HT1080 (cell line): ENCODE results near the gene CPNE9. TPM values are rescaled to one million over a fixed set of nuclear protein-coding genes. Genes with fewer than 3 reads are reported as not detected.
A peak's percentile ranks its signal among the peaks of the same experiment; 100 is the strongest.

ENCODE experiments used
- DNase-seq: peaks from one replicate; pipeline ENCODE4 v3.0.0-alpha.2; 2015; ENCODE audit warnings: low read depth
- total RNA-seq: library from RNA; depleted of rRNA; stranded (reverse); fragments of >200 nt; shearing (Covaris generic); gene quantifications from 2 replicates; pipeline ENCODE4 v1.2.3, GENCODE V29; 2014; rRNA removed

Gene CPNE9
- total RNA-seq, 1 experiment from 2014 or later, result not detected

- DNase-seq, result no peak
Measured at GRCh38 chr3:9776896-9777693, 73.5 kb downstream of the CPNE9 start.

GRCh38 chr3:9777694-9778021 lies 74.0 kb downstream of the CPNE9 start:
- DNase-seq, result no peak

GRCh38 chr3:9778143-9779074 lies 74.8 kb downstream of the CPNE9 start:
- peak; percentile 28 for DNase-seq

- no peak for DNase-seq
Measured at GRCh38 chr3:9779075-9779593, 75.5 kb downstream of the CPNE9 start.

Other genes starting within 250 kb of the CPNE9 start
- not detected in 2 replicates for gene LHFPL4, start 150.0 kb upstream of the CPNE9 start, total RNA-seq
- 45.8 and 49.4 TPM in 2 replicates for gene MTMR14, start 54.3 kb upstream of the CPNE9 start, total RNA-seq
- gene BRPF1, start 27.9 kb downstream of the CPNE9 start, total RNA-seq, result 19.9 and 22.9 TPM in 2 replicates
- 27.8 and 30.9 TPM in 2 replicates for gene OGG1, start 46.1 kb downstream of the CPNE9 start, total RNA-seq
- 36.9 and 44.1 TPM in 2 replicates for gene CAMK1, start 66.1 kb downstream of the CPNE9 start, total RNA-seq
- gene TADA3, start 88.6 kb downstream of the CPNE9 start, total RNA-seq, result 91.5 and 104 TPM in 2 replicates
- 295 and 306 TPM in 2 replicates for gene ARPC4, start 89.2 kb downstream of the CPNE9 start, total RNA-seq
- 1.4 and 2.3 TPM in 2 replicates for gene TTLL3, start 106.4 kb downstream of the CPNE9 start, total RNA-seq
- gene RPUSD3, start 140.2 kb downstream of the CPNE9 start, total RNA-seq, result 36.5 and 46.0 TPM in 2 replicates
- 0.14 TPM in 1 of 2 replicates, not detected in the other for gene CIDEC, start 176.4 kb downstream of the CPNE9 start, total RNA-seq
- gene JAGN1, start 186.8 kb downstream of the CPNE9 start, total RNA-seq, result 34.1 and 45.6 TPM in 2 replicates
- gene IL17RE, start 199.0 kb downstream of the CPNE9 start, total RNA-seq, result 0.66 TPM in 1 of 2 replicates, not detected in the other
- 11.9 and 12.0 TPM in 2 replicates for gene IL17RC, start 213.3 kb downstream of the CPNE9 start, total RNA-seq
- 0.27 and 1.6 TPM in 2 replicates for gene CRELD1, start 230.0 kb downstream of the CPNE9 start, total RNA-seq
- gene PRRT3, start 248.6 kb downstream of the CPNE9 start, total RNA-seq, result 1.0 and 1.3 TPM in 2 replicates